GM21529 (cell line): ENCODE results near the gene URB1.

ENCODE experiments used
- ATAC-seq: cut with Tn5 transposase; IDR thresholded peaks from one replicate; pipeline ENCODE4 v1.9.1; 2021; ENCODE audit not compliant: unreplicated experiment

The URB1 gene

DNA sequence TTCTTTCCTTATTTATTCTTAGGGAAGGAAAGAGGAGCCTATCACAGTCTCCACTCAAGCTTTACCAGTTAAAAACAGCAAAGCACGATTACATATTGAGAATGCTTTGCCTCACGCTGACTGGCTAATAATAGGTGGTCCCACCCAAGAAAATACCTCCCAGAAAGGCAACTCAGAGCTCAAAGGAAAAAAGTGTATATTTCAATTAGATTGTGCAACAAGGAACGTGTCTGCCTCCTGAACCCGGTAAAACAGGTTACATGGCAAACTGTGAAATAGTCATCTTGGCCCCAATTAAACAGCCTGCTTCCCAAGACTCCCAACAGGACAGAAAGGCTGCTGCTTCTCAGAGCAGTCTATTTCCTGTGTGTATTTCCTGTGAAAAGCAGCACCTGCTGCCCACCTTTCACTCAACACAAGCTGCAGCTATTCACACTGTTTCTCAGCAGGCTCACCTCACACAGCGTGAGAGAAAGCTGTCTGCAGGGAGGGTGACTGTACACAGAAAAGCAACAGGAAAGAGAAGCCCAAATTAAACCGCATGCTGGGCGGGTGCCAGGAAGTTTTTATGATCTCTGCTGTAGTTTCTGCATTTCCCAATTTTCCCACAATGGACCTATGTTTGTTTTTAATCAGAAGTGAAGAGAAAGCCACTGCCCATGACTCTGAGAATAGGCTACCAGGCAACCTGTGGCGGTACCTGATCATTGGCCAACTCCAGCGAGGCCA is 44.0 kb downstream of the URB1 start:
- ATAC-seq, result no peak

DNA sequence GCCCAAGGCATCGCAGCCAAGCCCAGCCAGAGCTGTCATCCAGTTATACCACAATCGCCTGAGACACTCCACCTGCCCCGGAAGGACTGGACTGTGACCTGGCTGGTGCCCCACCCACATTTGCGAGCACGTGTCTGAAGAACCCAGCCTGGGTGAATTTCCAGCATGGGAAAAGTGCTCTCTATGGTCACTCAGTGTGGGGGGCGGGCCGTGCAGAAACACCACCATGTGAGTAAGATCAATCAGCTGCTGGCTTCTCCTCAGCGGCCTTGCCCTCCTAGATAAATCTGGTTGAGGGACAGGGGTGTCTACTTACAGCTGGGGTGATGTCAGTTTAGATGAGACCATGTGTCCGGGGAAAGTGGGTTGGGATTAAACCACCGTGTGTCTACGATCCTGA is 44.8 kb downstream of the URB1 start:
- no peak for ATAC-seq

DNA sequence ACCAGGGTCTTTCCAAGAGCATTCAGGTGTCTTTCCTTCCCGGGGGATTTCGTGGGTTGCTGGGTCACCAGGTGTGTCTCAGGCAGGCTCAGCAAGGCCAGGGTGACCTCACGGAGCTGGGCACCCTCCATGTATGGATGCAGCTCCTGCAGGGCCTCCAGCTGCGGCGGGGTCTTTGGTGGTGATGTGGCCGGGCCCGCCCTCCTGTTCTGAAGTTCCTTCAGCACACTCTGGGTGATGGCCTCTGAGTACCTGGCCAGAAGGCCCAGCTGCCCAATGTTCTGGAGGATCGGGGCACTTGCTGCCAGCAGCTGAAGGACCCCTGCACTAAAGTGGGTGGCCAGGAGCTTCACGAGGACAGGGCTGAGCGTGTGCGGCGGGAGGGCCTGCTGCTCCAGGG is 45.5 kb downstream of the URB1 start:
- no peak for ATAC-seq

DNA sequence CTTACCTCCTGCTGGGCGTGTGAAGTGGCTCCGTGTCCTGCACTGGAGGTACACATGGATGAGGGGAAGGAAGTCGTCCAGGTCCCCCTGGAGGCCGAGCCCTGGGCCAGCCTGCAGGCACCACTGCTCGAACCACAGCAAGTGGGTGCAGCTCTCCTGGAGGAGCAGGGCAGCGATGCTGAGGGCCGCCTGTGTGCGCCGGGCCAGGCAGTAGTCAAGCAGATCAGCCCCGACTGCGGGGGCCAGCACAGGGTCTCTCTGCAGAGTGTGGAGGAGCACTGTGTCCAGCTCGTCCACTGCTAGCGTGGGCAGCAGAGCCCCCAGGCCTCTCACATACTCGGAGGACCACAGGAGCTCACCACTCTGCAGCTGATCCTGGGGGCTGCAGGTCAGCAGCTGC is 45.9 kb downstream of the URB1 start:
- ATAC-seq, result no peak

DNA sequence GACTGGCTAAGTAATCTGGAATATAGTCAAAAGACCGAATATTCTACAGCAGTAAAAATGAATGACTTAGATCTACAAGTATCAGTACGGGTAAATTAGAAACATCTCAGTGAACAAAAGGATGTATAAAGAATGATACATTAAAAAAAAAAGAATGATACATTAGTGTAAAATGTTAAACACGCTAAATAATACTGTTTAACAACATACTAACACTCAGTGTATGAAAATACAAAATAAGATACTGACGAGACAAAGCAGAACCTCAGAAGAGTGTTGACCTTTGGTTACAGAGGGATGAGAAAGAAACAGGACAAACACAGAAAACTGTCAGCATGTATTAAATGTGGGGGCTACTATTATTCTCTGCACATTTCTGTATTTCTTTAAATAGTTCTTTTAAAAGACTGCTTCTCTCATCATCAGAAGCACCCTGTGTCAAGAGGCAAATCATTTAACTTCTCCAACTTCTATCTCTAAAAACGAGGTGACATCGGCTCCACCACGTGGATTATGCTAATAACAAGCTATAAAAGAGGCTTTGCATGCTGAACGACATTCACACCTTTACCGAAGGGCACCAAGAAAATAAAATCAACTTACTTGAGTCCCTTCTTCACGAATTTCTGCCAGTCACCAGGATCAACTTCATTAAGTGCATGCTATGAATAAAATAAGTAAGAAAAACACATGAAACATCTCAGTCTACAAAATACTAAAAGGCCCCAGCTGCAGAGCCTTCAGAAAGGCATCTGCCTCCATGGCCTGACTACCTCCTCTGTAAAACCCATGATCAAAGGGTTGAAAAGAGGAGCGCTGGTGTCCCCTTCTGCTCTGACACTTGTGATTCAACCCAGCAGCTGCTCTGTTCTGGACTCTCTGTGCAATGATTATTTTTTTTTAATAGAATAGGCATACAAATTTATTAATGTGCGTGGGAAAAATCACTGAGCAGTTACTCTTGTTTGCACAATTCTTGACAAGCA is 51.7 kb downstream of the URB1 start:
- ATAC-seq, result no peak

DNA sequence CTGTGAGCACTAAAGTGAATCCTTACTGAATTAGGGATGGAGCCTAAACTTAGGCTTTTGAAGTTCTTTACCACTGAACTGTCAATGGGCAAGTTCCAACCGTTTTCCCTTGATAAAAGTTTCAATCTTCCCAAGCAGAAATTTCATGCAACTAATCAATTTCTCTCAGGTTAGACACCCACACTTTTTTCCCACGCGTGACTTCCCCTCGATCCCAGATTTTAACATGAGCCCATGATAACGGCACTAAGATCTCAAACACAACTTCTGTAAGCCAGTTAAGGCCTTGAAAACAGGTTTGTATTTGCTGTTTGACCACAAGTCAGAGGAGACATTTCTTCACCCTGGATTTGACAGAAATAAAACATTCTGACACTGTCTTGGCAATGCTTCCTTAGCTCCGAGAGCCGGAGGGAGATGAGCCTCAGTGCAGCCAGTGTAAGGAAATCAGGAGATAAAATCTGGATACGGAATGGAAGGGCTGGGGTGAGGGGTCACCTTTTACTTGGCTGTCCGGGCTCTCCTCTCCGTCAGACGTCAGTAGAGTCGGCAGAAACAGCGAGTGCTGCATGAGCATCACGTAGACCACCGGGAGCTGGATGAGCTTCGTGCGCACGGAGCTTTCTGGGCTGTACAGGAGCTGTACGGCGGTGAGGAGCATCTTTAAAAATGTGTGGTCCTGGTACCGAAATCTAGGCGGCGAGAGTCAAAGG is 54.4 kb downstream of the URB1 start:
- no peak for ATAC-seq

DNA sequence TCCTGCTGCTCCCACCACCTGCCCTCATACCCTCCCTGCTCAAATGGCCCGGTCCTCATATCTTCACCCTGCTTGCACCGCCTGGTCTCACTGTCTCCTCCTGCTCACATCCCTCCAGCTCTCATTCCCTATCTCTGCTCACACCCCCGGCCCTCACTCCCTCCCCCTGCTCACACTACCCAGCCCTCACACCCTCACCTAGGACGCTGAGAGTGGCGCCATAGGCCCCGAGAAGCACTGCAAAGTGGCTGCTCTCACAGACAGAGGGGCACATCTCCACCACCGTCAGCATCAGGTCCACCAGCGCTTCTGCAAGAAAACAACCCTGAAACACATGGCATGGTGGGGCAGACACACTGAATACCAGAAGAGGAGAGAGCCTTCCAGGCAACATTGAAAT is 55.6 kb downstream of the URB1 start:
- no peak for ATAC-seq

DNA sequence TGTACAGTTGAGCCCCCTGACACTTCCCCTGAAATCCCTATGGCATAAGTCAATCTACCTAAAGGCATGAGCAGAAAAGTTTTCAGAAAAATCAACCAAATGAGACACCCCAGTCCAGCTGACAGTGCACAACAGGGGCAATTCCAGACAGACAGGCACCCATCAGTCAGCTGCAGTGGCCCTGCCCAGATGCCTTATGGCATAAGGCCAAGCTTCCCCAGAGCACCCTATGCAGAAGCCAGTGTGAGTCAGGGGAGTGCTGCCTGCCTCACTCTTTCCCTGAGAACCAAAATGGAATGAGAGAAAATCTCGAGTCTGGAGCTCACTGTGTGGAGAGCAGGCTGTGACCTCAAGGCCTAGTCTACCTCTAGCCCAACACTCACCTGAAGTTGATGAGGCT is 56.1 kb downstream of the URB1 start:
- no peak for ATAC-seq

DNA sequence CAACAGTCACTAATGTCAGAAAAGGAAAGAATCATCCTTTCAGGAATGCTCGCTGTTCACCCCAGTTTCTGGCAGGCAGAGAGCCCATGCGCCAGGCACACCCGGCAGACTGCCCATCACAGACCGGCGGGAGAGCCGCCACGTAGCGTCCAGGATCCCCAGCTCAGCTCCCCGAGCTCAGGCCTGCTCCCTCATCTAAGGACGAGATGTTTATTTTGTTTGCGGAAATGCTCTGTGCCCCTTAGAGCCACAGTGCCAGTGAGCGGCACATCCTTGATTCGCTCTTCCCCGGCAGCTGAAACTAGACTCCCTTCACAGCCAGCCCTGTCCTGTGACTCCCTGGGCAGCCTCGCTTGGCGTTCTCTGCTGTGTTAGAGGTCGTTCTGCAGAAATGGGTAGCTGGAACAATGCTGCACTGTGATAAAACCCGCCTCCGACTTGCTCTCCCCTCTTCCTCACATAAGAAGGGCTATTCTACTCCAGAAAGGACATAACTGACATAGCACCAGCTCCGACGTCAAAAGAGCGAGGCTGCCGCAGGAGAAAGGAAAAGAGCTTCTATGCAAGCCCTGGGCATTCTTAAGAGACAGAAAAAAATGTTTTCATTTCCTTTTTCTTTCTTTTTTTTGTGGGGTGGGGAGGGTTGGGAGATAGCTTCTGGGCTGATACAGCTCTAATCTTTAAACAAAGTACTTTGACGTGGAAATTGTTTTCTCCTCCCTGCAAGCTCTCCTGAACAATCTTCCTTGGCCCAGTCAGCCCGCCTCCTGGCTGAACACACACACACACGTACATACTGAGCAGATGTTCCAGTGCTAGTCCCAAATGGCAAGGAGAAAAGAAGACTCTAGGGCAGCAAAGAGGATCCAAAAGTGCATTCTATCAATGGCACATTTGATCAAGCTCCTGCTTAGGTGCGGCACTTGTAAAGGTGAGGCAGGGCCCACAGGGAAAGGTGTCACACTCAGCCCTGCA is 56.9 kb downstream of the URB1 start:
- ATAC-seq, result no peak

DNA sequence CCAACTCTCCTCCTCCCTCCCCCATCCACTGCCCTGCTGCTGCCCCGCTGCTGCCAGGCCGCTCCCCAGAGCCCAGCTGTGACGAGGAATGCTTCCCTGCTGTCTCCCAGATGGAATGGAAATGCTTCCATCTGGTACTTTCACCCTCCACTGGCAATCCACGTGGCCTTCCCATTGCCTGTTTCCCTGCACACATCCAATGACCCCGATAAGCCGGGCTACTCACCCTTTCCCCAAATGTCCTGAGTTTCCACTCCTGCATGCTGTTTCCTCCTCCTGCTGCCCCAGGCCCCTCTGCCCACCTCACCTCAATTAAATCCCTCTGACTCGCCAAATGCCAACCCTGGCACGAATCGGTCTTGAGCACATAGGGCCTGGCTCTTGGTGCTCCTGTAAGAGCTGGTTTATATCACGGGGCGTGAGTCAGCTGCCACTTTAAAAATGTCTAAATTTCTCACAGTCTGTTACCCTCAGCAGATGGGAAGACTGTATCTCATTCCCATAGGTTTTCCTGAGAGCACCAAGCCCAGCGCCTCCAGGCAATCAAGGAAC is 57.8 kb downstream of the URB1 start:
- ATAC-seq, result no peak

DNA sequence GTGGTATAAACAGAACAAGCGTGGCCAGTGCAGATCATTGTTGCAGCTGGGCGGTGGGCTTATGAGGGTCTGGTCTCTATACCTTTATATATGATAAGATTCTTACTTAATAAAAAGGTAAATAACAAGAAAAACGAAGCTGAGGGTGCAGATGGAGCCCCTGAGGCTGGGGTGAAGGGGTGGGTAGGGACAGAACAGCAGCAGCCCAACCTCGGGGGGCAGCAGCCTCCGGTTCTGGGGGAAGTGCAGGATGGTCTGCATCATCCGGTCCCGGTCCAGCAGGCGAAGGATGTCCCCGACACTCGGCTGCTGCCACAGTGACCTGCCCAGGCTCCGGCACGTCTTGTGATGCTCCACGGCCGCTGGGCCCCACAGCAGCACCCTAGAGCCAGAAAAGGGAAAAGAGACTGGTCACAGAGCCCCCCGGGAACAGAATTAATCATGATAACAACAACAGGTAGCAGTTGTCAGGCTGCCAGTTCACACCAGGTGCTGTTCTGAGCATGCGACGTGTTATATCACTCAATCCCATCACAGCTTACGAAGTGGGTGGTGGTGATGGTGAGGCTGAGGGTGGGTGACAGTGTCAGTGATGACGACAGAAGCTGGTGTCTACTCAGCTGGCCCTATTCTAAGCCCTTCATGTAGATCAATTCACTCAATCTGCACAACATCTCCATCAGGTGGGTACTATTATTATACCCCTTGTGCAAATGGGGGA is 58.7 kb downstream of the URB1 start:
- ATAC-seq, result no peak

DNA sequence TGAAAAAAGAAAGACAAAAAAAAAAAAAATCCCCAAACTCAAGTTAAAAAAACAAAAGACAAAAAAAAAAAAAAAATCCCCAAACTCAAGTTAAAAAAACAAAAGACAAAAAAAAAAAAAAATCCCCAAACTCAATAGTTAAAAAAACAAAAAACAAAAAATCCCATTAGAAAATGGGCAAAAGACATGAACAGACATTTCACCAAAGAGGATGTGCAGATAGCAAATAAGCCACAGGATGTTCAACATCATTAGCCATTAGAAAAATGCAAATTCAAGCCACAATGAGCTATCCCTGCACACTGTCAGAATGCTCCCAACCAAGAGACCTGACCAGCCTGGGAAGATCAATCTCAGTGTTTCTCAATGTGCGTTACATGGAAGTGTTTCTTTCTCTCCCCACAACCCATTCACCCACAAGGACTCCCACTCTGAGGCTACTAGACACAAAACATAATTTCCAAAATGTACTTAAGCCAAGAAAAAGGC is 60.3 kb downstream of the URB1 start:
- no peak for ATAC-seq

DNA sequence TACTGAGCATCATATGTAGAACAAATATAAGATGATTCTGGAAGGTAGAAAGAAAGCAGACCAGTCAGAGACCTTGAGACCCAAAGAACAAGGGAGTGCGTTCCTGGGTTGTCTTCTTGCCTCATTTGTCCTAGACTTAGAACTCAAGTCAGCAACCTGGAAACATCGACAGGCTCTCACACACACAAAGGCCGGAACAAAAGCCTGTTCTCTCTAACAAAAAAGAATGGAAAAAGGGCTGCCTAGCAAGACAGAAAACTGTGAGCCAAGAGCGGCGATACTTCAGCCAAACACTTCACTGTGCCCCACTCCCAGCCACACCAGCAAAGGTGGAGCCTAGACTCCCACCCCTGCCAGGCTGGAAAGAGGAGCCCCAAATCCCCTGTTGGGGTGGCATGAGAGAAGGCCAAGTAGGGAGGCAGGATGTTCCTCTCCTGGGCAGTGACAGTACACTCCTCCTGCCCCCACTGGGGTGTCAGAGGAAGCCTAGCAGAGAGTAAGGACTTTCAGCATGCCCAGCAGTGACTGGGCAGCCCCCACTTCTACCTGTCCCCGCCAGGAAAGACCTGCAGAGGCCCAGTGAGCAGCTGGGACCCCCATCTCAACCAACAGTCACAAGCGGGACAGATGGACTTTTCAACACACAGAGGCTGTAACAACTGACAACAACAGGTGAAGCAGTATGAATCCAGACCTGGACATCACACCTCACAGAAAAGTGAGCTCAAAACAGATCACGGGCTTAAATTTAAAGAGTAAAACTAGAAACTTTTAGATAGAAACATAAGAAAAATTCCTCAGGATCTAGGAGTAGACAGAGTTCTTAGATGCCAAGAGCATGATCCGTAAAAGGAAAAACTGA is 61.1 kb downstream of the URB1 start:
- ATAC-seq, result no peak

DNA sequence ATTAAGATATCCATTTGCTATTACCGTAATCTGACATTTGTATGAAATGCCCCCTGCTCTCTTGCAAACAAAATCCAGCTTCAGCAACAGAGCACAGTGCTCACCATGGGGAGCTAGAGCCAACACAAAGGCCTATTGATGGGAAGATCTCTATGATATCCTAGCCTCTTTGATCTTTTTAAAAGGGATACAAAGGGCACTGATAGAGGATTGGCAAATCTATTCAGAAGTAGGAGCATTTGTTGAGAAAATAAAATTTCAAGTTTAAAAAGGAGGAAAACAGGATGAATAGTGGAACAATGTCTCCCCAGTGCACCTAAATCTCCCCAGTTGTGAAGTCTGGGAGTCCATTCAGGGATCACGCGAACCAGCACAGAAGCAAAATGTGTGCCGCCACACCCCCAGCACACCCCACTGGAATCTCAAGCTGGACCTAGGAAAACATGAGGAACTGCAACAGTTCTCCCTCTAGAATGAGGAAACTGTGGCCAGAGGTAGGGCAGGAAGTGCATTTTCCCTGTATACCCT is 62.0 kb downstream of the URB1 start:
- ATAC-seq, result no peak

DNA sequence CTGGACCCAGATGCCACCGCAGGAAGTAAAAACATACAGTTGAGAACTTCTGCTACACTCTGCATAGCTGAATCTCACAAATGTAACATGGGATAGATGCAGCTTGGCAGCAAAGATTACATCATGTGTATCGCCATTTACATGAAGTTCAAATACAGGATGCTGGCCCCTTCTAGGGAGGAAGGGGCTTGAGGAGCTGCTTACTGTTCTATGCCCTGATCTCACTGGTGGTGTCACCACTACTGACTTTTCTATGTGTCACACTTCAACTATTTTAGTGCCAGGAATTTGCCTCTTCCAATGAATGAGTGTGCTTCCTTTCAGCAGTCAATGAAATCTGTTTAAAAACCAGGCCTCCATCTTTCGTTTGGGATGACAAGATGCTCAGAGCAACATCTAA is 63.0 kb downstream of the URB1 start:
- no peak for ATAC-seq

DNA sequence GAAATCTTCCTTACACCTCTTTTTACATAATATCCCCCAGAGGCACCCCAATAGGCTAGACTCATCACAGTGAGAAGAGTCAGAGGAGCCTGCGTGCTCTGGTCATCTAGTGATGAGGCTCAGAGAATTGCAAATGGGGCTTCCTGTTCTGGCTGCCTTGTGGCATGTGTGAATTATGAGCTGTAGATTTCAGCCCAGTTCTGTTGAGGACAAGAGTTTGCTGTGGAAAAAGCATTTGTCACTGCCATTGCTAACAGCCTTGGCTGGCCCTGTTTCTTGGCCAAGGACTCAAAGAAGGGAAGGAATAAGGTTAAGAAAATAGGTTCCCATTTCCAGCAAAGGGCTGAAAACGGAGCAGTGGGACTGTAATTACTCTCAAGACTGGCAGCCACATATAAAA is 63.5 kb downstream of the URB1 start:
- ATAC-seq, result no peak

DNA sequence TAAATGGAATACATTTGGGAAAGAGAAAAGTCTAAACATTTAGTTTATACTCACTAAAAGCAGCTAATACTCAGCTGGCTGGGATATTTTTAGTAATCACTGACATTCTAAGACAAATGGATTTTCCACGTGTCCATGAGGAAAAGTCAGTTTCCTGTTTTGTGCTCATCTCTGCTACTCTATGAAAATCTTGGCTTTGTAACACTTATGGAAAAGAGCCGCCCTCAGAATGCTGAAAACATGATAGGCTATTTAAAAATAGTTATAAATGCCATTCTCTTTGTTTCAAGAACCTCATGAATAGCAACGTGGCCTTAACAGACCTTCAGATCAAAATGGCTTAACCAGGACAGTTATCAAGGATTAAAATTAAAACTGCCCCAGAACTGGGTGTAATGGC is 64.2 kb downstream of the URB1 start:
- ATAC-seq, result no peak

DNA sequence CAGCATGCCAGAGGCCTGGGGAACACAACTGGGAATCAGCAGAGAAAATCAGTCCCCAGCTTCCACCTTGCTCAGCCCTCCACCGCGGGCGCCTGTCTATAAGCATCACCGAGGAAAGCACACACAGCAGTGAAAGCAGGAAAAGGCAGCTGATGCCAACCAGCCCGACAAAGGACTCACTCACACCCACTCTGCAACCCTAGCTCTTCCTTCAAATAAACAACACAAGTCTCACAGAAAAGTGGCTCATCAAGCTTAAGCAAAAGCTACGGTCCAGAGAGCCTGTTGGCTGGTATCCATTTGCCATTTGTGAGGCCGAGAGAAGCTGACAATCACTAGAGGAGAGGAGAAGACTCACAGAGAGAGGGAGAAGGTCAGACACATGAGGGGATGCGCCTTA is 67.1 kb downstream of the URB1 start:
- ATAC-seq, result no peak
